MG63 (cell line): ENCODE measurements around the gene MBLAC2. TPM values are rescaled to one million over a fixed set of nuclear protein-coding genes. Genes with fewer than 3 reads are reported as not detected.

Source experiments
- DNase-seq: peaks from one replicate; pipeline ENCODE4 v3.0.0-alpha.2; 2020
- H3K27me3 ChIP-seq: fragments of 250-450 bp; sonication (Bioruptor Pico); 2 replicates; pipeline ENCODE4 v1.5.1; 2020; ENCODE audit warnings: mild to moderate bottlenecking, moderate library complexity
- H3K36me3 ChIP-seq: fragments of 250-450 bp; sonication (Bioruptor Pico); 2 replicates; pipeline ENCODE4 v1.5.1; 2020; ENCODE audit warnings: mild to moderate bottlenecking, moderate library complexity
- H3K4me3 ChIP-seq: fragments of 250-450 bp; sonication (Bioruptor Pico); 2 replicates; pipeline ENCODE4 v1.5.1; 2020; ENCODE audit warnings: mild to moderate bottlenecking, moderate library complexity
- H3K9me3 ChIP-seq: fragments of 250-450 bp; sonication (Bioruptor Pico); 2 replicates; pipeline ENCODE4 v1.5.1; 2020; ENCODE audit warnings: mild to moderate bottlenecking, moderate library complexity
- total RNA-seq: library from RNA; depleted of rRNA; stranded (reverse); fragments of >200 nt; shearing (Covaris generic); gene quantifications from 2 replicates; pipeline ENCODE4 v1.2.3, GENCODE V29; 2014; ENCODE audit warnings: low replicate concordance; rRNA removed

The MBLAC2 gene
- total RNA-seq: 7.5 and 8.8 TPM in 2 replicates

- peak within 1 kb of the TSS; percentile 69 for H3K4me3 ChIP-seq
- H3K27me3 ChIP-seq: no peaks in the 10 kb centered on the region
- peak; percentile 96 for DNase-seq
- no peaks in the 10 kb centered on the region; the same call in 1 of the 2 replicates for H3K9me3 ChIP-seq
- peaks cover 19% of the 10 kb centered on the region for H3K36me3 ChIP-seq
Measured at GRCh38 chr5:90474235-90475107, at the start of gene MBLAC2, which contains the start of gene POLR3G. Gene MBLAC2, minus strand, starts transcription at chr5:90474771. Its CDS starts 479 bp downstream, at chr5:90474292. Gene POLR3G, plus strand, starts transcription at chr5:90474864. Its CDS starts 10,704 bp downstream, at chr5:90485568.

GRCh38 chr5:90519081-90519480 is 44.5 kb upstream of the MBLAC2 start:
- H3K27me3 ChIP-seq: no peaks in the 10 kb centered on the region
- peaks cover 52% of the 10 kb centered on the region for H3K36me3 ChIP-seq
- H3K4me3 ChIP-seq: no peak overlapping the region
- no peak for DNase-seq
- H3K9me3 ChIP-seq: no peaks in the 10 kb centered on the region

GRCh38 chr5:90518661-90519060 is 44.1 kb upstream of the MBLAC2 start:
- no peak overlapping the region for H3K4me3 ChIP-seq
- no peak for DNase-seq
- peaks cover 49% of the 10 kb centered on the region for H3K36me3 ChIP-seq
- no peaks in the 10 kb centered on the region for H3K9me3 ChIP-seq
- no peaks in the 10 kb centered on the region for H3K27me3 ChIP-seq

- H3K4me3 ChIP-seq: no peak overlapping the region
- peaks cover 25% of the 10 kb centered on the region for H3K36me3 ChIP-seq
- no peaks in the 10 kb centered on the region for H3K9me3 ChIP-seq
- no peaks in the 10 kb centered on the region for H3K27me3 ChIP-seq
- no peak for DNase-seq
Measured at GRCh38 chr5:90514520-90514919, 39.9 kb upstream of the MBLAC2 start.

- Histone ChIP-seq H3K36me3 (peaks cover 2% of the 10 kb centered on the region), H3K9me3 (no peaks in the 10 kb centered on the region), H3K27me3 (no peaks in the 10 kb centered on the region), H3K4me3 (no peak overlapping the region)
- no peak for DNase-seq
Measured at GRCh38 chr5:90510438-90510837, 35.9 kb upstream of the MBLAC2 start.

- no peak for DNase-seq
- Histone ChIP-seq H3K27me3 (no peaks in the 10 kb centered on the region), H3K9me3 (no peaks in the 10 kb centered on the region), H3K4me3 (no peak overlapping the region), H3K36me3 (peaks cover 2% of the 10 kb centered on the region)
Measured at GRCh38 chr5:90506221-90506620, 31.6 kb upstream of the MBLAC2 start.

- no peak for DNase-seq
- H3K27me3 ChIP-seq: no peaks in the 10 kb centered on the region
Measured at GRCh38 chr5:90504743-90505142, 30.2 kb upstream of the MBLAC2 start.

GRCh38 chr5:90503596-90503995 is 29.0 kb upstream of the MBLAC2 start:
- no peaks in the 10 kb centered on the region; the same call in none of the 2 replicates for H3K36me3 ChIP-seq
- DNase-seq: no peak
- no peaks in the 10 kb centered on the region for H3K27me3 ChIP-seq
- no peak overlapping the region for H3K4me3 ChIP-seq
- H3K9me3 ChIP-seq: no peaks in the 10 kb centered on the region

More at GRCh38 chr5:90504743-90505142, 30.2 kb upstream of the MBLAC2 start:
- H3K36me3 ChIP-seq: peaks cover 2% of the 10 kb centered on the region
- H3K9me3 ChIP-seq: no peaks in the 10 kb centered on the region
- no peak overlapping the region for H3K4me3 ChIP-seq

GRCh38 chr5:90495146-90495545 is 20.6 kb upstream of the MBLAC2 start:
- Histone ChIP-seq H3K36me3 (peaks cover 25% of the 10 kb centered on the region), H3K4me3 (no peak overlapping the region), H3K27me3 (no peaks in the 10 kb centered on the region), H3K9me3 (0 out of 2 replicates have a peak, but pooled peaks cover 2% of the 10 kb centered on the region)
- DNase-seq: no peak

- peaks cover 32% of the 10 kb centered on the region for H3K36me3 ChIP-seq
- H3K4me3 ChIP-seq: no peak overlapping the region
- 0 out of 2 replicates have a peak, but pooled peaks cover 2% of the 10 kb centered on the region for H3K9me3 ChIP-seq
- no peaks in the 10 kb centered on the region for H3K27me3 ChIP-seq
- no peak for DNase-seq
Measured at GRCh38 chr5:90494043-90494442, 19.5 kb upstream of the MBLAC2 start.

GRCh38 chr5:90488791-90489190 is 14.2 kb upstream of the MBLAC2 start:
- DNase-seq: no peak
- Histone ChIP-seq H3K27me3 (no peaks in the 10 kb centered on the region), H3K9me3 (no peaks in the 10 kb centered on the region), H3K36me3 (peaks cover 23% of the 10 kb centered on the region), H3K4me3 (no peak overlapping the region)

GRCh38 chr5:90484540-90484939 is 10.0 kb upstream of the MBLAC2 start:
- Histone ChIP-seq H3K36me3 (peaks cover 17% of the 10 kb centered on the region), H3K9me3 (no peaks in the 10 kb centered on the region), H3K4me3 (no peak overlapping the region), H3K27me3 (no peaks in the 10 kb centered on the region)
- no peak for DNase-seq

GRCh38 chr5:90483206-90483605 is 8.6 kb upstream of the MBLAC2 start:
- DNase-seq: peak; percentile 5

GRCh38 chr5:90480699-90481098 is 6.1 kb upstream of the MBLAC2 start:
- Histone ChIP-seq H3K36me3 (peaks cover 7% of the 10 kb centered on the region), H3K4me3 (no peak overlapping the region), H3K9me3 (no peaks in the 10 kb centered on the region), H3K27me3 (no peaks in the 10 kb centered on the region)
- DNase-seq: no peak

More at GRCh38 chr5:90483206-90483605, 8.6 kb upstream of the MBLAC2 start:
- Histone ChIP-seq H3K36me3 (peaks cover 18% of the 10 kb centered on the region), H3K27me3 (no peaks in the 10 kb centered on the region), H3K9me3 (no peaks in the 10 kb centered on the region), H3K4me3 (no peak overlapping the region)

GRCh38 chr5:90479611-90480385 is 5.2 kb upstream of the MBLAC2 start:
- H3K27me3 ChIP-seq: no peaks in the 10 kb centered on the region
- peaks cover 7% of the 10 kb centered on the region; the same call in 1 of the 2 replicates for H3K36me3 ChIP-seq
- DNase-seq: no peak

GRCh38 chr5:90477621-90478215 is 3.1 kb upstream of the MBLAC2 start:
- no peaks in the 10 kb centered on the region for H3K27me3 ChIP-seq
- no peak overlapping the region for H3K4me3 ChIP-seq
- H3K36me3 ChIP-seq: peaks cover 7% of the 10 kb centered on the region; the same call in 1 of the 2 replicates
- no peak for DNase-seq
- no peaks in the 10 kb centered on the region for H3K9me3 ChIP-seq

More at GRCh38 chr5:90479611-90480385, 5.2 kb upstream of the MBLAC2 start:
- H3K9me3 ChIP-seq: no peaks in the 10 kb centered on the region
- H3K4me3 ChIP-seq: no peak overlapping the region
